Peyer's patch (tissue), 4 donors: ENCODE data around the gene MYO15A. TPM values are rescaled to one million over a fixed set of nuclear protein-coding genes. Genes with fewer than 3 reads are reported as not detected.

ENCODE experiments used
- DNase-seq, 3 donors: peaks; one replicate each; pipeline ENCODE4 v3.0.0-alpha.2; 2017 to 2019
- H3K27ac ChIP-seq, 4 donors: fragments of 200-600 bp; sonication (generic); one replicate each; pipeline ENCODE4 v1.5.1; 2016 to 2019
- H3K27me3 ChIP-seq, 2 donors: fragments of 200-600 bp; sonication (generic); one replicate each; pipeline ENCODE4 v1.5.1; 2019
- H3K36me3 ChIP-seq, 3 donors: fragments of 200-600 bp; sonication (generic); one replicate each; pipeline ENCODE4 v1.5.1; 2016 to 2019
- H3K4me1 ChIP-seq, 4 donors: fragments of 200-600 bp; sonication (generic); one replicate each; pipeline ENCODE4 v1.5.1; 2016 to 2019
- H3K4me3 ChIP-seq, 4 donors: fragments of 200-600 bp; sonication (generic); 1 replicate in 3 of 4; 2 replicates in 1 of 4; pipeline ENCODE4 v1.5.1; 2016 to 2019; ENCODE audit warnings: mild to moderate bottlenecking in 1 of 4
- H3K9me3 ChIP-seq, 4 donors: fragments of 200-600 bp; sonication (generic); one replicate each; pipeline ENCODE4 v1.5.1; 2016 to 2019; ENCODE audit warnings: mild to moderate bottlenecking in 1 of 4
- POLR2A ChIP-seq, 2 donors: fragments of 450-650 bp; IDR thresholded peaks; one replicate each; pipeline ENCODE4 v1.5.1; 2017; ENCODE audit warnings: antibody characterized with exemption in 2 of 2, mild to moderate bottlenecking in 2 of 2, moderate library complexity in 2 of 2
- total RNA-seq, 4 donors: library from RNA; depleted of rRNA; stranded (reverse); fragments of >200 nt; gene quantifications; one replicate each; pipeline ENCODE4 v1.1.0, GENCODE V29; 2016
- TF ChIP-seq, protein P1 (sequence below), 6 experiments: fragments of 450-650 bp in 4 of 6; fragments of 200-600 bp in 2 of 6; sonication (generic) in 1 of 6; IDR thresholded peaks; one replicate each; pipeline ENCODE4 v1.5.1; 2017 to 2019; ENCODE audit warnings: antibody characterized with exemption in 6 of 6, mild to moderate bottlenecking in 3 of 6, moderate library complexity in 1 of 6

Gene MYO15A
- total RNA-seq, 4 donors from 2014 or later, result 3.6 to 5.0 (median 3.8) TPM; not detected in 1

- Histone ChIP-seq H3K4me1 (no peaks in the 10 kb centered on the region), H3K4me3 (no peak overlapping the region), H3K27ac (no peak overlapping the region), H3K36me3 (no peaks in the 10 kb centered on the region), H3K9me3 (no peaks in the 10 kb centered on the region), H3K27me3 (no peaks in the 10 kb centered on the region)
- TF ChIP-seq, protein P1, sequence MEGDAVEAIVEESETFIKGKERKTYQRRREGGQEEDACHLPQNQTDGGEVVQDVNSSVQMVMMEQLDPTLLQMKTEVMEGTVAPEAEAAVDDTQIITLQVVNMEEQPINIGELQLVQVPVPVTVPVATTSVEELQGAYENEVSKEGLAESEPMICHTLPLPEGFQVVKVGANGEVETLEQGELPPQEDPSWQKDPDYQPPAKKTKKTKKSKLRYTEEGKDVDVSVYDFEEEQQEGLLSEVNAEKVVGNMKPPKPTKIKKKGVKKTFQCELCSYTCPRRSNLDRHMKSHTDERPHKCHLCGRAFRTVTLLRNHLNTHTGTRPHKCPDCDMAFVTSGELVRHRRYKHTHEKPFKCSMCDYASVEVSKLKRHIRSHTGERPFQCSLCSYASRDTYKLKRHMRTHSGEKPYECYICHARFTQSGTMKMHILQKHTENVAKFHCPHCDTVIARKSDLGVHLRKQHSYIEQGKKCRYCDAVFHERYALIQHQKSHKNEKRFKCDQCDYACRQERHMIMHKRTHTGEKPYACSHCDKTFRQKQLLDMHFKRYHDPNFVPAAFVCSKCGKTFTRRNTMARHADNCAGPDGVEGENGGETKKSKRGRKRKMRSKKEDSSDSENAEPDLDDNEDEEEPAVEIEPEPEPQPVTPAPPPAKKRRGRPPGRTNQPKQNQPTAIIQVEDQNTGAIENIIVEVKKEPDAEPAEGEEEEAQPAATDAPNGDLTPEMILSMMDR (IDR thresholded peaks at IDR 0.05), result no peak
- no peak for TF ChIP-seq POLR2A (IDR thresholded peaks at IDR 0.05)
- no peak for DNase-seq
Observed at GRCh38 chr17:18167421-18167820, 58.9 kb downstream of the MYO15A start.

GRCh38 chr17:18172531-18173278 is 64.1 kb downstream of the MYO15A start:
- no peaks in the 10 kb centered on the region for H3K27me3 ChIP-seq
- no peaks in the 10 kb centered on the region for H3K9me3 ChIP-seq
- peak overlapping the region in 1 of 4 donors; percentile 22 for H3K27ac ChIP-seq
- no peak overlapping the region for H3K4me3 ChIP-seq
- no peaks in the 10 kb centered on the region for H3K36me3 ChIP-seq
- no peaks in the 10 kb centered on the region for H3K4me1 ChIP-seq
- no peak for TF ChIP-seq POLR2A (IDR thresholded peaks at IDR 0.05)
- TF ChIP-seq, protein P1 (IDR thresholded peaks at IDR 0.05), result no peak
- no peak for DNase-seq

DNA sequence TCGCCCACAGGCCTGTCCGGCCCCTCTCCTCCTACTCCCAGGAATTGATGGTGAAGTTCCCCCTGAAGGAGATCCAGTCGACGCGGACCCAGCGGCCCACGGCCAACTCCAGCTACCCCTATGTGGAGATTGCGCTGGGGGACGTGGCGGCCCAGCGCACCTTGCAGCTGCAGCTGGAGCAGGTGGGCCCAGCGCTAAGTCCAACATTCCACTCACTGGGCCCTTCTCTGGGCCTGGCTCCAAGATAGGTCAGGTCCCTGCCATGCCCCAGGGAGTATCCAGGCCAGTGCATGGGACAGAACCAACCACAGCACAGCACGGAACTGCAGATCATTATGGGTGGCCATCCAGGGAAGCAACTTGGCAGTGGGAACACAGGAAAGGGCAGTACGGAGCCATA is 65.2 kb downstream of the MYO15A start:
- Histone ChIP-seq H3K4me3 (no peak overlapping the region), H3K4me1 (no peaks in the 10 kb centered on the region), H3K27ac (no peak overlapping the region), H3K36me3 (no peaks in the 10 kb centered on the region), H3K9me3 (no peaks in the 10 kb centered on the region), H3K27me3 (no peaks in the 10 kb centered on the region)
- no peak for TF ChIP-seq POLR2A (IDR thresholded peaks at IDR 0.05)
- TF ChIP-seq, protein P1 (IDR thresholded peaks at IDR 0.05), result no peak
- DNase-seq, result no peak

DNA sequence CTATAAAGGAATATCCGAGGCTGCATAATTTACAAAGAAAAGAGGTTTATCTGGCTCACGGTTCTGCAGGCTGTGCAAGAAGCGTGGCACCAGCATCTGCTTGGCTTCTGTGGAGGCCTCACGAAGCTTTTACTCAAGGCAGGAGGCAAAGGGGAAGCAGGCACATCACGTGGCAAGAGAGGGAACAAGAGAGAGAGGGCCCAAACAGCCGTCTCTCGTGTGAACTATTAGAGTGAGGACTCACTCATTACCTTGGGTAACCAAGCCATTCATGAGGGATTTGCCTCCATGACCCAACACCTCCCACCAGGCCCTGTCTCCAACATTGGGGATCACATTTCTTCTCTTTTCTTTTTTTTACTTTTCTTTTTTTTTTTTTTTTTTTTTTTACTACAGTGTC is 67.6 kb downstream of the MYO15A start:
- no peaks in the 10 kb centered on the region for H3K9me3 ChIP-seq
- no peaks in the 10 kb centered on the region for H3K4me1 ChIP-seq
- DNase-seq, result peak in 2 of 3 donors; percentile 52 to 63
- no peaks in the 10 kb centered on the region for H3K36me3 ChIP-seq
- H3K4me3 ChIP-seq, result no peak overlapping the region
- no peak overlapping the region for H3K27ac ChIP-seq
- TF ChIP-seq, protein P1 (IDR thresholded peaks at IDR 0.05), result no peak
- no peak for TF ChIP-seq POLR2A (IDR thresholded peaks at IDR 0.05)
- no peaks in the 10 kb centered on the region for H3K27me3 ChIP-seq

DNA sequence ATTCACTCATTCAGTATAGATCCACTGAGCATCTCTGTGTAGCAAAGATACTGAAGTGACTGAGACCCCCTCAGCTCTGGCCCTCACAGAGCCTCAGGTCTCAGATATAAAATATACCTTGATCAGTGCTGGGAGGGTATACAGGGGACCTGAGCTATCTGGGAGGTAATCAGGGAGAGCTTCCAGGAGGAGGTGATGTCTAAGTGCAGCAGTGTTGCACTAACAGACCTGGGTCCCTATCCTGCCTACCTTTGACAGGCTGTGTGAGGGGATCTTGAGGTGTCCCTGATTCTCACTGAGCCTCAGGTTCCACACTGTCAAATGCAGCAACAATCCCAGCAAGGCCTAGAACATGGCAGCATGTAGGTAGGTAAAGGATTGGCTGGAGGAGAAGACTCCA is 68.6 kb downstream of the MYO15A start:
- TF ChIP-seq, protein P1 (IDR thresholded peaks at IDR 0.05), result no peak
- TF ChIP-seq POLR2A (IDR thresholded peaks at IDR 0.05), result no peak
- Histone ChIP-seq H3K9me3 (no peaks in the 10 kb centered on the region), H3K4me3 (no peak overlapping the region), H3K4me1 (peaks cover 0 to 5% (median 0%) of the 10 kb centered on the region in 4 donors), H3K27me3 (no peaks in the 10 kb centered on the region), H3K27ac (no peak overlapping the region), H3K36me3 (no peaks in the 10 kb centered on the region)
- no peak for DNase-seq
